GM23338 (cell line): ENCODE results near the gene ZFHX3. TPM values are rescaled to one million over a fixed set of nuclear protein-coding genes. Genes with fewer than 3 reads are reported as not detected.

ENCODE experiments used
- ATAC-seq: fragments of 200-7000 bp; cut with Tn5 transposase; 3 replicates; pipeline ENCODE4 v1.9.1; 2020
- DNase-seq: peaks from one replicate; pipeline ENCODE4 v3.0.0-alpha.2; 2015; ENCODE audit warnings: low spot score
- H2AFZ ChIP-seq: fragments of 200-600 bp; sonication (generic); 2 replicates; pipeline ENCODE4 v1.8.0; 2016; ENCODE audit warnings: antibody characterized with exemption, mild to moderate bottlenecking, moderate library complexity
- H3F3A ChIP-seq: fragments of 200-600 bp; sonication (generic); replicated peaks from 2 replicates; pipeline ENCODE4 v1.8.0; 2017; ENCODE audit warnings: antibody characterized with exemption, mixed run types, low read depth
- H3K27ac ChIP-seq: fragments of 200-600 bp; sonication (generic); 2 replicates; pipeline ENCODE4 v1.6.1; 2016; ENCODE audit warnings: low read depth
- H3K27me3 ChIP-seq: fragments of 200-600 bp; sonication (generic); 2 replicates; pipeline ENCODE4 v1.8.0; 2016; ENCODE audit warnings: mild to moderate bottlenecking, mixed run types, moderate library complexity; ENCODE audit not compliant: insufficient read depth
- H3K36me3 ChIP-seq: fragments of 200-600 bp; sonication (generic); 2 replicates; pipeline ENCODE4 v1.8.0; 2016; ENCODE audit warnings: mild to moderate bottlenecking; ENCODE audit not compliant: insufficient read depth
- H3K4me1 ChIP-seq: fragments of 200-600 bp; sonication (generic); 2 replicates; pipeline ENCODE4 v1.8.0; 2016; ENCODE audit warnings: mild to moderate bottlenecking, moderate library complexity; ENCODE audit not compliant: insufficient read depth
- H3K4me2 ChIP-seq: fragments of 200-600 bp; sonication (generic); 2 replicates; pipeline ENCODE4 v1.7.1; 2017; ENCODE audit warnings: mixed run types
- H3K4me3 ChIP-seq: fragments of 200-600 bp; sonication (generic); 2 replicates; pipeline ENCODE4 v1.6.1; 2016; ENCODE audit warnings: mixed run types
- H3K79me2 ChIP-seq: fragments of 200-600 bp; sonication (generic); replicated peaks from 2 replicates; pipeline ENCODE4 v1.8.0; 2017; ENCODE audit warnings: mild to moderate bottlenecking; ENCODE audit not compliant: insufficient read depth
- H3K9me2 ChIP-seq: fragments of 200-600 bp; sonication (generic); 2 replicates; pipeline ENCODE4 v1.8.0; 2017; ENCODE audit not compliant: insufficient read depth
- H4K20me1 ChIP-seq: fragments of 200-600 bp; sonication (generic); replicated peaks from 2 replicates; pipeline ENCODE4 v1.8.0; 2017; ENCODE audit warnings: mild to moderate bottlenecking; ENCODE audit not compliant: insufficient read depth
- H3K27ac Mint-ChIP-seq: 2 replicates; pipeline ENCODE4 v1.8.0; 2020; ENCODE audit warnings: inconsistent platforms, mild to moderate bottlenecking, moderate library complexity, mixed read lengths
- H3K27me3 Mint-ChIP-seq: 3 replicates; pipeline ENCODE4 v1.8.0; 2022; ENCODE audit warnings: low read depth, mild to moderate bottlenecking, moderate library complexity, mixed read lengths, inconsistent platforms; ENCODE audit not compliant: insufficient read depth, poor library complexity
- H3K36me3 Mint-ChIP-seq: 3 replicates; pipeline ENCODE4 v1.8.0; 2021; ENCODE audit warnings: low read depth, mild to moderate bottlenecking, inconsistent platforms, moderate library complexity, mixed read lengths
- H3K4me1 Mint-ChIP-seq: 3 replicates; pipeline ENCODE4 v1.8.0; 2020; ENCODE audit warnings: mild to moderate bottlenecking, inconsistent platforms, mixed read lengths
- H3K4me3 Mint-ChIP-seq: 3 replicates; pipeline ENCODE4 v1.8.0; 2021; ENCODE audit warnings: moderate library complexity, mild to moderate bottlenecking, inconsistent platforms, mixed read lengths
- H3K9me3 Mint-ChIP-seq: 3 replicates; pipeline ENCODE4 v1.8.0; 2020; ENCODE audit warnings: moderate library complexity, mild to moderate bottlenecking, inconsistent platforms, mixed read lengths
- CREB1 ChIP-seq: fragments of 250-450 bp; sonication (Bioruptor Pico); IDR thresholded peaks from 2 replicates; pipeline ENCODE4 v1.5.0; 2020; ENCODE audit warnings: low read depth, mild to moderate bottlenecking, moderate library complexity
- CTCF ChIP-seq, 2 experiments: fragments of 200-600 bp in 1 of 2; sonication (generic) in 1 of 2; conservative IDR thresholded peaks; 2 replicates each; pipeline versions ENCODE4 v1.5.1 to v1.6.1; 2016 to 2017; ENCODE audit warnings: antibody characterized with exemption in 2 of 2, low read depth in 2 of 2, mild to moderate bottlenecking in 2 of 2, moderate library complexity in 1 of 2
- ETS1 ChIP-seq: IDR thresholded peaks from 2 replicates; pipeline ENCODE4 v1.6.1; 2016; ENCODE audit warnings: antibody characterized with exemption
- EZH2 ChIP-seq: fragments of 200-600 bp; sonication (generic); IDR thresholded peaks from one replicate; pipeline ENCODE4 v1.8.0; 2017; ENCODE audit warnings: antibody characterized with exemption, mild to moderate bottlenecking, low read depth; ENCODE audit not compliant: unreplicated experiment
- EZH2phosphoT487 ChIP-seq: fragments of 200-600 bp; sonication (generic); IDR thresholded peaks from one replicate; pipeline ENCODE4 v1.8.1; 2018; ENCODE audit warnings: antibody characterized with exemption; ENCODE audit not compliant: unreplicated experiment
- JUNB ChIP-seq: IDR thresholded peaks from one replicate; pipeline ENCODE4 v1.6.1; 2016; ENCODE audit warnings: antibody characterized with exemption; ENCODE audit not compliant: unreplicated experiment
- NANOG ChIP-seq: IDR thresholded peaks from 2 replicates; pipeline ENCODE4 v1.6.1; 2016; ENCODE audit warnings: antibody characterized with exemption, borderline replicate concordance
- REST ChIP-seq: IDR thresholded peaks from one replicate; pipeline ENCODE4 v1.6.1; 2018; ENCODE audit warnings: antibody characterized with exemption; ENCODE audit not compliant: unreplicated experiment
- STAT1 ChIP-seq: IDR thresholded peaks from one replicate; pipeline ENCODE4 v1.6.1; 2016; ENCODE audit warnings: antibody characterized with exemption; ENCODE audit not compliant: unreplicated experiment
- ZNF114 ChIP-seq: fragments of 250-450 bp; sonication (Bioruptor Pico); IDR thresholded peaks from 2 replicates; pipeline ENCODE4 v1.5.0; 2020; ENCODE audit warnings: mild to moderate bottlenecking, moderate library complexity
- ZNF331 ChIP-seq: fragments of 250-450 bp; sonication (Bioruptor Pico); IDR thresholded peaks from 2 replicates; pipeline ENCODE4 v1.5.0; 2020; ENCODE audit warnings: low read depth, mild to moderate bottlenecking, moderate library complexity
- ZNF462 ChIP-seq: fragments of 250-450 bp; sonication (Bioruptor Pico); IDR thresholded peaks from 2 replicates; pipeline ENCODE4 v1.5.0; 2020; ENCODE audit warnings: mild to moderate bottlenecking, moderate library complexity
- polyA plus RNA-seq: library from polyadenylated mRNA; unstranded; fragments of >200 nt; fragmentation: Nextera tagmentation; extraction: Ambion mirVana; gene quantifications from 2 replicates; pipeline ENCODE4 v1.2.1, GENCODE V29; 2016
- total RNA-seq: library from RNA; depleted of rRNA; stranded (reverse); fragments of >200 nt; shearing (Covaris generic); gene quantifications from 2 replicates; pipeline ENCODE4 v1.2.3, GENCODE V29; 2014

Gene ZFHX3
- total and polyA plus RNA-seq, 2 experiments from 2014 or later: 1.0 to 1.5 TPM

GRCh38 chr16:72829846-72830775 lies 217.8 kb downstream of the ZFHX3 start:
- Histone ChIP-seq H3K4me1 (no peaks in the 10 kb centered on the region), H3K4me3 (no peak overlapping the region), H3K9me2 (no peaks in the 10 kb centered on the region), H3K36me3 (no peaks in the 10 kb centered on the region), H4K20me1 (no peaks in the 10 kb centered on the region), H3K79me2 (no peaks in the 10 kb centered on the region), H3K4me2 (no peak overlapping the region), H2AFZ (no peak overlapping the region), H3K27ac (no peak overlapping the region), H3K27me3 (no peaks in the 10 kb centered on the region), H3F3A (no peaks in the 10 kb centered on the region)
- DNase-seq (no peak), ATAC-seq (no peak)
- Mint-ChIP-seq H3K36me3 (no peaks in the 10 kb centered on the region; the same call in 2 of the 3 replicates), H3K27me3 (peaks cover 9% of the 10 kb centered on the region), H3K9me3 (no peaks in the 10 kb centered on the region), H3K4me1 (peaks cover 2% of the 10 kb centered on the region; the same call in 1 of the 3 replicates), H3K4me3 (no peak overlapping the region), H3K27ac (no peak overlapping the region)
- TF ChIP-seq NANOG: no peak
- no peak for TF ChIP-seq EZH2
- TF ChIP-seq ZNF331 (CRISPR knock-in tag): no peak
- no peak for TF ChIP-seq ETS1
- no peak for TF ChIP-seq CTCF (conservative IDR thresholded peaks at IDR 0.05; ENCODE audit: low read depth in 2 of 2)
- TF ChIP-seq STAT1: no peak
- no peak for TF ChIP-seq ZNF114 (CRISPR knock-in tag)
- TF ChIP-seq CREB1: no peak
- TF ChIP-seq REST: no peak
- TF ChIP-seq ZNF462 (CRISPR knock-in tag): no peak
- TF ChIP-seq JUNB: no peak
- no peak for TF ChIP-seq EZH2phosphoT487
